Measurements from ENCODE around the gene SLC9A9.
A peak's percentile ranks its signal among the peaks of the same experiment; 100 is the strongest.

Gene SLC9A9

DNA sequence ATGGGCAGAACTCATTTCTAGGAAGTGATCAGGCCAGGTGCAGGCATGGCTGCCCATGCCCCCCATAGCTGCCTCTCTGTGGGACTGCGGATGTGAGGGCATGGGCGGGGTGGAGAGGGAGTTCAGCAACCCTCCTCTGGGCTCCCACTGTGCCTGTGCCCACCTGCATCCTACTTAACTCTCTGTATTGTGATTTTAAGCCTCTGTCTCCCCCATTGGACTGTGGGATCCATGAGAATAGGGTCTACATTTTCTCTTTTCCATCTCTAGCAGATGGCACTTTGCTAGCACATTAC is 534.4 kb downstream of the SLC9A9 start:
- H3K36me3 Mint-ChIP-seq (ENCODE audit: low read depth): peaks cover 2% of the 10 kb centered on the region
- H3K9me3 Mint-ChIP-seq: no peaks in the 10 kb centered on the region
- no peak overlapping the region for H3K4me3 Mint-ChIP-seq
- no peaks in the 10 kb centered on the region for H3K4me1 Mint-ChIP-seq (ENCODE audit: low read depth)
- no peaks in the 10 kb centered on the region for H3K27me3 Mint-ChIP-seq (ENCODE audit: low read depth)
- no peak overlapping the region for H3K27ac Mint-ChIP-seq

DNA sequence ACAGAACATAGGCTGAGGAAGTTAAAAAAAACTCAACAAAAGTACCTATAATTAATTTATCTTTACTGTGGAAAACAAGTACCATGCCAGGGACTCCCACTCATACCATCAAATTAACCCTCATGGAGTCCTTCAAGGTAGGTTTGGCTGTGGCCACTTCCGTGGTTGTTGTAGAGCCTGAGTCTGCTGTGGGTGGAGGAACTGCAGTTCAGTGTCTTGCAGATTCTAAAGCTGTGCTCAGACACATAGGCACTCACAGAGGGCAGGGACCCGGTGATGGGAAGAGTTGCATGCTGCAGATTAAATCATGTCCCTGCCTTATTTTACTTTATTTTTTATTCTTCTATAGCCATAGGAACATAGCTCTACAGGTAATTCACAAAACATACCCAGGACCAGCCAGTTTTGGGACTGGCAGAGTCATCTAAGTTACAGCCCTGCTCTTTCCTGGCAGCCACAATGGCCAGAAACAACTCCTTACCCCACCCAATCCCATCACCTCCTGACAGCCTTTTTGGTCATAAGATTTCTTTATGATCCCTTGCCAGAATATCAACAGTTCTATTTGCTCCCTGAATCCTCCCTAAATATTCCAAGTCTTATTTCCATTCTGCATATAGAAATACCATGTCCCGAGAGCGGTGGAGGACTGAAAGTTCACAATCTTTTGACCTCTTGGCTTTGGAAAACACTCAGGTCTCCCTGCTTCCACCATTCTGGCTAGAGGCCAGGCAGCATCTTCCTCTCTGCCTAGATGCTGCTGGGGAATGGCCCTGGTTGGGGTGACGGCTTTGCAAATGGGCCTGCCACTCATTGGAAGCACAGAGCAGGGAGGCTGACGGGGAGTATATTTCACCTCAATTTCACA is 535.0 kb downstream of the SLC9A9 start:
- Mint-ChIP-seq H3K27me3 (ENCODE audit: low read depth) (no peaks in the 10 kb centered on the region), H3K4me1 (ENCODE audit: low read depth) (no peaks in the 10 kb centered on the region), H3K9me3 (no peaks in the 10 kb centered on the region), H3K4me3 (no peak overlapping the region), H3K36me3 (ENCODE audit: low read depth) (peaks cover 2% of the 10 kb centered on the region), H3K27ac (no peak overlapping the region)

DNA sequence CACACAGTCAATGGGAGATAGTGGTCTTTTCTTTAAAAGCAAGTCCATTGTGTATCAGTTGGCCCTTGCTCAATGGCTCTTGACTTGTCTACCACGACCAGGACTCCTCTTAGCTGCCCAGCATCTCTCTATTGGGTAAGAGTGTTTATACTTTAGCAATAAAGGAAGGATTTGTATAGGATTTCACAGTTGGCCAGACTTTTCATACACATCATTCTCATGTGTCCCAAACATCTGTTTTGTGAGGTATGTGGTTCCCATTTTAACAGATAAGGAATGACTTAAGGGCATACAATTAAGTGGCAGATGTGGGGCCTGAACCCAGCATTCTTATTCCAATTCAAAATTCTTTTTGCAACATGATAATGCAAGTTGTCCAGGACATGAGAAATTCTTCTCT is 537.2 kb downstream of the SLC9A9 start:
- Mint-ChIP-seq H3K27me3 (ENCODE audit: low read depth) (no peaks in the 10 kb centered on the region), H3K4me1 (ENCODE audit: low read depth) (peaks cover 4% of the 10 kb centered on the region), H3K27ac (no peak overlapping the region), H3K36me3 (ENCODE audit: low read depth) (peaks cover 2% of the 10 kb centered on the region), H3K4me3 (no peak overlapping the region), H3K9me3 (no peaks in the 10 kb centered on the region)

DNA sequence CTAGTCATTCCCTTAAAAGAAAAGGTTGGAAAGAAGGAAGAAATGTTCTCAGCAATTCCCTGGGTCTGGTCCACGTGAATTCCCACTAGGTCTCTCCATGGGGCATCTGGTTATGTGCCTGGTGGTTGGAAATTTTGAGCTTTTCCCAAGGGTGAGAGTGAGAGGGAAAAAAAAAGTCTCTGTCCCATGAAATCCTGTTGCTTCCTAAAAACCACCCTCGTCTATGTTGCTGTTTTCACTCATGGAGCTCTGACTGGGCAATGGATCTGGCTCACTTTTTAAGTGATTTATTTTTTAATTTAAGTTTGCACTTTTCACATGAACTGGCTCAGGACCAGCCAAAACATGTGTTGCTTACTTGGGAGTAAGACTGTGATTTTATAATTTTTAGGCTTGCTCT is 538.6 kb downstream of the SLC9A9 start:
- Mint-ChIP-seq H3K4me1 (ENCODE audit: low read depth) (peaks cover 4% of the 10 kb centered on the region), H3K4me3 (no peak overlapping the region), H3K36me3 (ENCODE audit: low read depth) (peaks cover 2% of the 10 kb centered on the region), H3K27ac (no peak overlapping the region), H3K27me3 (ENCODE audit: low read depth) (no peaks in the 10 kb centered on the region), H3K9me3 (no peaks in the 10 kb centered on the region)

DNA sequence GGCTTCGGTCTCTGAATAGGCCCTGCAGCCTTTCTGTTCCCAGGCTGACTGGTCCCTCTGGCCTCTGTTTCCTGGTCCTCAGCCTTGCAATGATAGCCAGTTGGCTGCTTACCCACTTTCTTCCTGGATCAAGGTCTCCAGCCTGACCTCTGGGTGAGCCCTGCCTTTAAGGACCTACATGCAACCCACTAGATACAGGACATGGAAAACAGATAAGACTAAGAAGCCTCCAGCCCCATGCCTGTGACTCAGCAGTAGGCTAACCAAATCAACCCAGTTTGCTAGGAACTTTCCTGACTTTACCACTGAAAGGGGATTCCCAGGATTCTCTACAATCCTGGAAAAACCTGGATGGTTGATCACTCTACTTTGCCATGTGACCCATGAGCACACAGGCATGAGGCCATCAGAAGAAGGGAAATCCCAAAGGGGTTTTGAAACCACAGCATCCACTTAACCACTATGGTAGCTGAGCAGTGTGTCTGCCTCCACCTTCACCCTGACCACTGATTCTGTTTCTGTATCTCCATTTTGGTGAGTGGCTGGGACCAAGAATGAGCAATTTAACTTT is 540.6 kb downstream of the SLC9A9 start:
- H3K27me3 Mint-ChIP-seq (ENCODE audit: low read depth): no peaks in the 10 kb centered on the region
- H3K36me3 Mint-ChIP-seq (ENCODE audit: low read depth): peaks cover 2% of the 10 kb centered on the region
- H3K27ac Mint-ChIP-seq: no peak overlapping the region
- H3K4me1 Mint-ChIP-seq (ENCODE audit: low read depth): peaks cover 4% of the 10 kb centered on the region
- no peak overlapping the region for H3K4me3 Mint-ChIP-seq
- H3K9me3 Mint-ChIP-seq: no peaks in the 10 kb centered on the region

DNA sequence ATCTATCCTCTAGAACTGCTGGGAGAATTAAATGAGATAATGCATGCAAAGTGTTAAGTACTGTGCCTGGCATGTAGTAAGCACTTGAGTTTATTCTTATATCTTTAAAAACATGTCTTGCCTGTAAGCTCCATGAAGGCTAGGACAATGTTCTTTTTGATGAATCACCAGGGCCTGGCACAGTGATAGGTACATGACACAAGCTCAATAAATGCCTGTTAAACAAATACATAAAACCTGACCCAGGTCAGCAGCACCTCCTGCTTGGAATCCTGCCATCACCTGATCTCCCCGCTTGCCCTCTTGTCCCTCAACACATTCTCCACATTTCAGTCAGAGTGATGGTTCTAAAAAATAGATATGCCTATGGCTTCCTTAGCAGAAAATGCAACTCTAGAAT is 541.9 kb downstream of the SLC9A9 start:
- Mint-ChIP-seq H3K36me3 (ENCODE audit: low read depth) (peaks cover 2% of the 10 kb centered on the region), H3K27me3 (ENCODE audit: low read depth) (no peaks in the 10 kb centered on the region), H3K9me3 (no peaks in the 10 kb centered on the region), H3K27ac (no peak overlapping the region), H3K4me3 (no peak overlapping the region), H3K4me1 (ENCODE audit: low read depth) (peaks cover 4% of the 10 kb centered on the region)

DNA sequence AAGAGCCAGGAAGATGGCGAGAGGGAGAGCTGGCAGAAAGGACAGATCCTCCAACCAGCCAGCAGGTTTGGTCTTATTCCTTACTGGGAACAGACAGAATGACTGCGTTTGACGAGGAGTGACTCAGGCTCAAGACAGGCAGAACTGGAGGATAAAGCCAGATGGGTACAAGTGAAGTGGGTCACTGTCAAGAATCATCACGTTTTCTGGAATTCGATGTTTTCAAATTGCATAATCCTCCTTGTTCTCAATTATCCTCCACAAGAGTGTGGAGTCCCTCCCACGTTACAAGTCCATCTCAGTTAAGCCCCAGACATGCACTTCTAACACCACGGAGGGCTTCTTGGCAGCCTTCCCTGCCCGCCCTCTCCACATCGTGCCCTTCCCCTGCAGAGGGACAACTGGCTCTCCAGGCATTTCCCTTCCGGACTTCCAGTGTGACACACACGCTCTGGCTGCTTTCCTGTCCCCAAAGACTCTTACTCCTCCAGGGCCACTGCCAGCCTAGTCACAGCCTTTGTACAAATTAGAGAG is 545.6 kb downstream of the SLC9A9 start:
- H3K27ac Mint-ChIP-seq: no peak overlapping the region
- peaks cover 13% of the 10 kb centered on the region for H3K4me1 Mint-ChIP-seq (ENCODE audit: low read depth)
- no peaks in the 10 kb centered on the region for H3K36me3 Mint-ChIP-seq (ENCODE audit: low read depth)
- no peaks in the 10 kb centered on the region for H3K27me3 Mint-ChIP-seq (ENCODE audit: low read depth)
- H3K9me3 Mint-ChIP-seq: peaks cover 3% of the 10 kb centered on the region
- H3K4me3 Mint-ChIP-seq: no peak overlapping the region

DNA sequence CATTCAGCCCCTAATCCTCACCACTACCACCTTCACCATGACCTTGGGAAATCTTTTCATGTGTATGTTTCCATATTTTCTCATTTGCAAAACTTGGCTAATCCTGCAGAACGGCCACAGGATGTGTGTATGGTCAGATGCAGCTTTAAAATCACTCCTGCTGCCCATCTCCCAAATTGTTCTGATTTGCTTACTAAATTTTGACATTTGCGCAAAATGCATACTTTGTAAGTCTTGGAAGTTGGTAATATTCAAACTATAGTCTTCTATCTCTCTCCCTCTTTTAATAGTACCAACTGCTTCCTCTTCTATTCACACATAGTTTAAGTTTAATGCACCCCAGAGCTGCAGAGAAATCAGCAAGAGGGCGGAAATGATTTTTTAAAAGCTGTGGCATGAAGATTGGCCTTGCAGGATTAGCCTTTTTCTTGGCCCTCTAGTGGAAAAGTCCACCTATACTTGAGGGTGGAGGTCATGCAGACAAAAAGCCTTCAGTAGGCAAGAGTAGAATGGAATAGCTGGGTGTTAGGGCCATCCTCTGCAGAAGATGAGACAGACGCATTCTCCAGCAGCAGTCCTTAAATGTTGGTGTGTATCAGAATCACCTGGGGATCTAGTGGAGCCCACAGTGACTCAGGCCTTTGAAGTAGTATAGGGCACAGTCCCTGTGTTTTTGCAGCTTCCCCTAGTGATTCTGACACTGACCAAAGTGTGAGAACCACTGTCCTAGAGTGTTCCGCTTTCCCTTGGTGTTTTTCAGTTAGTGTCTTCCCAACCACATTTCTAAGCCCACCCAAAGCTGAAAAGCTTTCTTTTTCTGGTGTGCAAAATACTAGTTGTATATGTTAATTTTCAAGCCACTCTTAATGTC is 547.0 kb downstream of the SLC9A9 start:
- Mint-ChIP-seq H3K27ac (no peak overlapping the region), H3K4me3 (no peak overlapping the region), H3K27me3 (ENCODE audit: low read depth) (no peaks in the 10 kb centered on the region), H3K9me3 (peaks cover 3% of the 10 kb centered on the region), H3K36me3 (ENCODE audit: low read depth) (no peaks in the 10 kb centered on the region), H3K4me1 (ENCODE audit: low read depth) (peaks cover 9% of the 10 kb centered on the region)

DNA sequence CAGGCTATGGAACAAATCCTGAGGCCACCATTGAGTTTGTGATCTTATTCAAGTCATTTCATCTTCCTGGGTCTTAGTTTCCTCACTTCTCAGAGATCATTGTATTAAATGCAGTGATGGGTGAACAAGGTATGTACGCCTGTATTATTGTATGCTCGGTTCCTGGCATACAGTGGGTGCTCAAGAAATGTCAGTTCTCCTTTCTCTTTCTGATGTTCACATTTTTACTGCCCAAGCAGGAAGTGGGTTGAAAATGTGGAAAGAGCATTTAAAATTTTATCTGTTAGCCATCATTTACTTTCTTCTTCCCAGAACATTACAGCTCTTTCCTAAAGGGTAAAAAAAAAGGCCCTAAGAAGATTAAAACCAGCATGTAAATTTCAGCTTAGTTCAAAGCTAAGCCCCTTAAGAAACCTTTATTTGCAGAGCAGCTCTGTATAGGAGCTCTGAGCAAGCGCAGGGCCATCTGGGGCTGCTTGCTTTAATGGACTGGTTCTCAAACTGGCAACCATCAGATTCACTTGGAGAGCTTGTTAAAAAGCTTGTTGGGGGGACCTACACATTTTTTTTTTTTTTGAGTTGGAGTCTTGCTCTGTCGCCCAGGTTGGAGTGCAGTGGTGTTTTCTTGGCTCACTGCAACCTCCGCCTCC is 549.3 kb downstream of the SLC9A9 start:
- Mint-ChIP-seq H3K9me3 (peaks cover 3% of the 10 kb centered on the region), H3K4me3 (peak overlapping the region; percentile 26), H3K27ac (no peak overlapping the region), H3K4me1 (ENCODE audit: low read depth) (peaks cover 17% of the 10 kb centered on the region), H3K36me3 (ENCODE audit: low read depth) (no peaks in the 10 kb centered on the region), H3K27me3 (ENCODE audit: low read depth) (no peaks in the 10 kb centered on the region)

DNA sequence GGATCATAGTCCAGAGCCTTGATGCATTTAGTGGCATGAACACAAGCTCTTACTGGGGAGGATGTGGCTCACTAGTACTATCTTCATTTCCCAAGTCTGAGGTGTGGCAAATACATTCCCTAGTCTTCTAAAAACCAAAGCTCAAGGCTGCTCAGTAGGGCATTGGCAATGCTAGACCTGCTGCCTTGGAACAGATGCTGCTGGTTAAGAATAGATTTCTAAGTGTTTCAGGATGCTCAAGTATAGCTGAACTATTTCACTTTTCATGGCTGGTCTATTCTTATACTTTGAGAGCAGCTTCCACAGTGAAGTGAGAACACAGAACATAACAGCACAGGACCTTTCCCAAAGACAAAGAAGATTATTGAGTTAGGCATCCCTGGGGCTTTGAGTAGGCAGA is 549.9 kb downstream of the SLC9A9 start:
- H3K9me3 Mint-ChIP-seq: peaks cover 3% of the 10 kb centered on the region
- H3K4me3 Mint-ChIP-seq: no peak overlapping the region
- H3K27ac Mint-ChIP-seq: no peak overlapping the region
- no peaks in the 10 kb centered on the region for H3K36me3 Mint-ChIP-seq (ENCODE audit: low read depth)
- peaks cover 17% of the 10 kb centered on the region for H3K4me1 Mint-ChIP-seq (ENCODE audit: low read depth)
- no peaks in the 10 kb centered on the region for H3K27me3 Mint-ChIP-seq (ENCODE audit: low read depth)

DNA sequence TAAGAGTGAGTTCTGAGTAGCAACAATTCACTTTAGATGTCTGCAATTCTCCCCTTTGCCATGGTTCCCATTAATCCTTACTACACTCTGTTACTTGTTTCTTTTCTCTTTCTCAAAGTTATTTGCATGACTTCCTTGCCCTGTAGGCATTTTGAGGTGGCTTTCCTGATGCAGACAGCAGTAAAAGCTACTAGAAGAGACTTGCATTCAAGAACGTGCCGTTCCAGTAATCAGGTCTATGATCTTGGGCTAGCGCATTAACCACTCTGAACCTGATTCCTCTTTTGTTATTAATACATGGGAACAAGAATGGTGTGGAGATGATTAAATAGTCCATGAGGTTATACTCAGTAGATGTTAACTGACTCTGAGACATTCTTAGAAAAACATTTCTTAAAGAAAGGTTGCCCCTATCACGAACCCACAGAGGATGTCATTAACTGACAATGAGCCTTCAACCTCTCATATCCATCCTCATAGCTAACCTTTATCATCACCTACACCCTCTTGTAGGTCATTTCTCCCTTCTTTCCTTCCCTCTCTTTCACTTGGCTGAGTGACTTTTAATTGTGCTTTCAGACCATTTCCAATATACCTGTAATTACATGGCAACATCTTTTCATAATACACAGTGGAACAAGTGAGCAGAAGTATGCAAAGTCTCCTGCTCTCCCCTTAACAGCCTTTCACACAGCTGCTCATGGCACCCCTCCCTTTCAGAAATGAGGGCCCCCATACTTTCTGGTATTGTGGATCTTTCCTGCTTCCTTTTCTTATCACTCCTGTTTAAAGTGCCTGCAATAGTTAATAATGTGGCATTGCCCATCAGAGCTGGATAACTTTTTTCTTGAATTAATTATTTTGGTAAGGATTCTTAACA is 552.8 kb downstream of the SLC9A9 start:
- Mint-ChIP-seq H3K4me1 (ENCODE audit: low read depth) (peaks cover 17% of the 10 kb centered on the region), H3K4me3 (no peak overlapping the region), H3K9me3 (peaks cover 3% of the 10 kb centered on the region), H3K27ac (peak overlapping the region; percentile 23), H3K27me3 (ENCODE audit: low read depth) (no peaks in the 10 kb centered on the region), H3K36me3 (ENCODE audit: low read depth) (no peaks in the 10 kb centered on the region)

DNA sequence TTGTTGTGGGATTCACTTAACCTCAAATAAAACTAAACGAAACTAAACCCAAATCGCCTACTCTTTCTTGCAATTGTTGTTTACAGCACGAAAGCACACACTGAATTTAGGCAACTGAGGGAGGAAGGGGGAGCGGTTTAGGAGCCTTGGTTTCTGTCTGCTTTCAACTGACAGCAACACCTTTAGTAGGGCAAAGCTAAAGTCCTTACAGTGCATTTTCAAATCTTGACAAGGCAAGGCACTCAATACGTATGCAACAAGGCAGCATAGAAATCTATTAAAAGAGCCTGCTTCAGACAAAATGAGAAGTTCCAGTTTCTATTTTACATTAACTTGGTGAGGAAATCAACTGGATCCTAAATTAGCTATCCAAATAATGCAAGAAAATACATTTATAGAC is 554.1 kb downstream of the SLC9A9 start:
- no peaks in the 10 kb centered on the region for H3K27me3 Mint-ChIP-seq (ENCODE audit: low read depth)
- H3K4me1 Mint-ChIP-seq (ENCODE audit: low read depth): peaks cover 17% of the 10 kb centered on the region
- no peak overlapping the region for H3K4me3 Mint-ChIP-seq
- peak overlapping the region; percentile 28 for H3K27ac Mint-ChIP-seq
- peaks cover 3% of the 10 kb centered on the region for H3K9me3 Mint-ChIP-seq
- no peaks in the 10 kb centered on the region for H3K36me3 Mint-ChIP-seq (ENCODE audit: low read depth)

DNA sequence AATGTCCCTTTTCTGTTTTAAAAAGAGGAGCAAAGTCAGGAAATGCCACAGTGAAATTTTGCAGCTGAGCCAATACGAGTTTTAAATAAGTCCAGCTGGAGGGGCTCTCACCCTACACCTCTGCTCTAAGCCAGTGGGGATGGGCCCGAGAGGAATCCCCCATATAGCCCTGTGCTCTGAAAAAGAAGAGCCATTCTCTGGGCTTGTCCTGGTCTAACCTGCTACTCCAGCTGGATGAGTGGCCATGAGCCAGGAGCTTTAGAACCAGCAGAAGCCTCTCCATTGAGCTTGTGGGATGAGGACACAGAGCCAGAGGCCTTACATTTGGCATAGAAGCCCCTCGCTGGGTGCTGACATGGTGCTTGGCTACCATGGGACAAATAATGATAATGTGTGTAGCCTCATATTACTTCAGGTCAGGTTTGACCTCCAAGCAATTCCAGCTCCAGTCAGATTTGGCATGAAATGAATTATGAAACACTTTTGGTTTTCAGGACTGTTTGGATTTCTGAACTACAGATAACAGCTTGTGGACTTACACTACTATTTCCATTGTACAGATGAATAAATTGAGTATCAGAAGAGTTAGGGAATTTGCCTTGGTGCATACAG is 556.3 kb downstream of the SLC9A9 start:
- no peaks in the 10 kb centered on the region for H3K27me3 Mint-ChIP-seq (ENCODE audit: low read depth)
- no peak overlapping the region for H3K4me3 Mint-ChIP-seq
- no peaks in the 10 kb centered on the region for H3K36me3 Mint-ChIP-seq (ENCODE audit: low read depth)
- no peak overlapping the region for H3K27ac Mint-ChIP-seq
- peaks cover 8% of the 10 kb centered on the region for H3K4me1 Mint-ChIP-seq (ENCODE audit: low read depth)
- no peaks in the 10 kb centered on the region for H3K9me3 Mint-ChIP-seq
